ENCODE data around the gene ENTPD1. TPM values are rescaled to one million over a fixed set of nuclear protein-coding genes. Genes with fewer than 3 reads are reported as not detected.

Gene ENTPD1
- total and polyA plus RNA-seq, 9 of the 15 experiments (the other 6 are each of a cell fraction or from before 2014, with no cell fraction given): 0.07 to 1.5 (median 0.37) TPM

- TF ChIP-seq TSHZ1 (CRISPR knock-in tag; IDR thresholded peaks at IDR 0.05) (no peak), ZNF586 (CRISPR knock-in tag; conservative IDR thresholded peaks at IDR 0.05) (no peak), ZNF384 (IDR thresholded peaks at IDR 0.05; ENCODE audit: low read depth, low read length) (no peak), ILF3 (IDR thresholded peaks at IDR 0.05; ENCODE audit: borderline replicate concordance) (no peak), OTX1 (CRISPR knock-in tag; IDR thresholded peaks at IDR 0.05) (no peak), ZNF239 (CRISPR knock-in tag; IDR thresholded peaks at IDR 0.05) (no peak), BCL6 (CRISPR knock-in tag; IDR thresholded peaks at IDR 0.05) (no peak), RBM15 (IDR thresholded peaks at IDR 0.05; ENCODE audit: insufficient read depth, low read length) (no peak), ESRRB (CRISPR knock-in tag; IDR thresholded peaks at IDR 0.05; ENCODE audit: borderline replicate concordance) (no peak), TEAD2 (tag; IDR thresholded peaks at IDR 0.05) (no peak)
Observed at GRCh38 chr10:95848841-95849240, 92.9 kb downstream of the ENTPD1 start (continued).

GRCh38 chr10:95850791-95851190 is 94.8 kb downstream of the ENTPD1 start:
- Histone ChIP-seq H2AFZ (ENCODE audit: low read depth, low read length) (no peak overlapping the region), H3K36me3 (ENCODE audit: control insufficient read depth, insufficient read depth, low read length) (no peaks in the 10 kb centered on the region), H3K9ac (ENCODE audit: insufficient read depth in 1 of 2, low read depth in 2 of 2, low read length in 2 of 2) (no peak overlapping the region), H3K4me2 (ENCODE audit: insufficient read depth, low read length) (no peak overlapping the region), H3K4me1 (replicated peaks in 1 of 2; ENCODE audit: control insufficient read depth in 2 of 2, insufficient read depth in 2 of 2, low read length in 2 of 2) (no peaks in the 10 kb centered on the region), H3K27ac (ENCODE audit: extremely low read depth, low read depth, low read length) (no peak overlapping the region), H3K4me3 (no peak overlapping the region), H3K9me3 (replicated peaks; ENCODE audit: control insufficient read depth, insufficient read depth, low read depth, low read length) (no peaks in the 10 kb centered on the region), H3K9me1 (ENCODE audit: control insufficient read depth, insufficient read depth, low read length) (no peaks in the 10 kb centered on the region), H3K79me2 (ENCODE audit: control insufficient read depth, insufficient read depth, low read length) (no peaks in the 10 kb centered on the region), H3K27me3 (ENCODE audit: control insufficient read depth in 2 of 2, insufficient read depth in 2 of 2, low read length in 2 of 2) (no peaks in the 10 kb centered on the region), H4K20me1 (replicated peaks; ENCODE audit: control insufficient read depth, insufficient read depth, low read length) (no peaks in the 10 kb centered on the region)
- ChIA-PET POLR2A (no interaction called here), CTCF (ENCODE audit: low intra/inter-chr PET ratio) (no interaction called here)
- ATAC-seq: no peak
- DNase-seq (ENCODE audit: extremely low read depth in 1 of 4, low spot score in 3 of 4): no peak
- in situ Hi-C loops (cut with MboI): no loop called here
- no TSS peak for BruUV-seq (replicated peaks)
- no peak for FAIRE-seq
- intact Hi-C loops (cut with micrococcal nuclease): no loop called here
- no peak for TF ChIP-seq MEF2D (tag; conservative IDR thresholded peaks at IDR 0.05; ENCODE audit: low read depth)
- TF ChIP-seq FIP1L1 (IDR thresholded peaks at IDR 0.05; ENCODE audit: low read depth, low read length, poor library complexity, severe bottlenecking): no peak
- no peak for TF ChIP-seq ZC3H8 (IDR thresholded peaks at IDR 0.05)
- TF ChIP-seq RAD51 (IDR thresholded peaks at IDR 0.05; ENCODE audit: borderline replicate concordance, low read depth): no peak
- TF ChIP-seq BRCA1 (IDR thresholded peaks at IDR 0.05): no peak
- no peak for TF ChIP-seq BRCA1 (CRISPR knock-in tag; IDR thresholded peaks at IDR 0.05)
- no peak for TF ChIP-seq ZNF175 (CRISPR knock-in tag; IDR thresholded peaks at IDR 0.05; ENCODE audit: low read depth)
- TF ChIP-seq SFPQ (IDR thresholded peaks at IDR 0.05; ENCODE audit: low read depth, low read length): no peak
- TF ChIP-seq SRSF9 (IDR thresholded peaks at IDR 0.05; ENCODE audit: borderline replicate concordance, low read depth, low read length): no peak
- no peak for TF ChIP-seq ZNF134 (CRISPR knock-in tag; conservative IDR thresholded peaks at IDR 0.05)
- TF ChIP-seq OTX1 (CRISPR knock-in tag; IDR thresholded peaks at IDR 0.05): no peak

All from K562 (cell line).